Measurements from ENCODE around the gene RAD51B. TPM values are rescaled to one million over a fixed set of nuclear protein-coding genes. Genes with fewer than 3 reads are reported as not detected.

RAD51B gene
- 10 to 100 TPM; 12.6 to 26.4 (median 16.7) TPM for total RNA-seq

DNA sequence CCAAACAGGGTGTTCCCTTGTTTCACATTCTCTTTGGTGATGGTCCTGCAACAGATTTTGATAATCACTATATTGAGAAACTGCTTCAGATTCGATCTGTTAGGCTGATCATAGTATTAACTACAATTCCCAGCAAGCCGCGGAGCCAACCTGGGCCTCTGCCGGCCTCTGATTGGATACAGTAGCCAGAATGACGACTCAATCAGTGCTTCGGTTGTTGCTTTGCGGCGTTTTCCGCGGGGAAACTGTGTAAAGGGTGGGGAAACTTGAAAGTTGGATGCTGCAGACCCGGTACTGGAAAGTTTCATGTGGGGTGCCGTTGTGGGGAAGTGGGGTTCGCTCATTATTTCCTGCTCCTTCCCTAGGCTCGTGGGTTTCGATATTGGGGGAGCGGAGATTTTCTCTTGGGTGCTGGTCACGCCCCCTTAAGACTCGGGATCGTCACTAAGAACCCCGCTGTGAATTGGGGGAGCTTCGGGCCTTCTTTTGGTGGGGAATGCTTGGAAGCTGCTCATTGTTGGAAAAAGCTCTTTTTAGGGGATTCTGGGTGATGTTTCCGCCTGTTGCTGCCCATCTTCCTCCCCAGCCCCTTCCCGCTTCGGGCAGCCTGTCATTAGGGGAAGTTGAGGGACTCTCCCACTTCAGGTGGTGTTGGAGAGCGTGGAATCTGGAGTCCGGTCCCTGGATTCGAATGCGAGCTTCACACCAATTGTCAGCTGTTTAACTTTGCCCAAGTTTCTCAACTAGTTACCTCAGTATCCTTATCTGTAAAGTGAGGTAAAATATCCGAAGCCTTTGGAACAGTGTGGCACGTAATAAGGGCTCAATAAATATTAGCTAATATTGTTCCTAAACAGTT is at the start of gene RAD51B:
Gene RAD51B (plus strand): TSS at position 217 of the 859 bp plus-strand sequence.
- WGBS, 2 donors, result 1% methylated on average over 30 of the region's 30 CpGs
- H3K27me3 ChIP-seq, result no peaks in the 10 kb centered on the region
- peak within 1 kb of the TSS; percentile 50 to 89 (median 66) for H3K4me3 ChIP-seq
- TF ChIP-seq EP300 (IDR thresholded peaks at IDR 0.05) (peak in 1 of 2 donors; percentile 48), POLR2A (IDR thresholded peaks at IDR 0.05) (no peak), CTCF (IDR thresholded peaks at IDR 0.05) (no peak)
- H3K27ac ChIP-seq, result peak within 1 kb of the TSS; percentile 2 to 84 (median 60)
- no peaks in the 10 kb centered on the region for H3K9me3 ChIP-seq
- H3K36me3 ChIP-seq, result no peaks in the 10 kb centered on the region
- peaks cover 0 to 29% (median 12%) of the 10 kb centered on the region in 4 donors for H3K4me1 ChIP-seq
- peak; percentile 81 to 91 for DNase-seq (ENCODE audit: low spot score in 2 of 2)

GRCh38 chr14:67773844-67774377 is 45.7 kb upstream of the RAD51B start:
- Histone ChIP-seq H3K4me3 (no peak overlapping the region), H3K9me3 (no peaks in the 10 kb centered on the region), H3K27me3 (no peaks in the 10 kb centered on the region), H3K27ac (no peak overlapping the region), H3K4me1 (no peaks in the 10 kb centered on the region), H3K36me3 (peaks cover 2 to 100% (median 37%) of the 10 kb centered on the region in 3 donors)
- no peak for DNase-seq (ENCODE audit: low spot score in 2 of 2)
- WGBS, 2 donors, result 91 to 94% methylated on average over 5 of the region's 5 CpGs
- TF ChIP-seq POLR2A (IDR thresholded peaks at IDR 0.05) (no peak), EP300 (IDR thresholded peaks at IDR 0.05) (no peak), CTCF (IDR thresholded peaks at IDR 0.05) (no peak)

DNA sequence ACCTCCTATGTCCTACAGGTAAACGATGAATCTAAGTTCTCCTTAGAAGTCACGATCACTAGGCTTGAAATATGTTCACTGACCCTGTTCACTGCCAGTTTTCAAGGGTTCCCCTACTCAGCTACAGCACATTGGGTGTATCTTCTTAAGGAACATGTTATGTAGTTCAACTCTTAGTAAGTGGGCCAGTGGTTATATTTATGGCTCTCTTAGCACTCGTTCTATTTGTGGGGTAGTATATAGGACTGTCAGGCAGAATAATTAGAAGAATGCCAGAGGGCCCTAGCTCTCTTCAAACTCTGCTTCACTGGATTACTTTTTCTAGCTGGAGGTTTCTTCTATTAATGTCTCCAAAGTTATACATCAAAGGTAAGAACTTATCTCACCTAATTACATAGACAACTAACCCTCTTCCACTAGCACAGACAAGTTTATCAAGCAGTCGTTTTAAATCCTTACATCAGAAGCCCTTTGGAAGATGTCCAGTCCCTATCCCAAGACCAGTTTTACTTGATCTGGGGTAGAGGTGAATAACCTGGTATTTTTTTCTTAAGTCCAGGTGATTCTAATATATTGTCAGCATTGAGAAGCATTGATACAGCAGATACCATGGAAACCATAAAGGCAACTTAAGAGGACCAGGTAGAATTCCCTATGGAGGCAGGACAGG is 42.8 kb upstream of the RAD51B start:
- Histone ChIP-seq H3K27ac (no peak overlapping the region), H3K4me1 (no peaks in the 10 kb centered on the region), H3K4me3 (no peak overlapping the region), H3K36me3 (peaks cover 7 to 100% (median 40%) of the 10 kb centered on the region in 3 donors), H3K27me3 (no peaks in the 10 kb centered on the region), H3K9me3 (no peaks in the 10 kb centered on the region)
- WGBS, 2 donors, result 68 to 70% methylated on average over 4 of the region's 4 CpGs
- DNase-seq (ENCODE audit: low spot score in 2 of 2), result no peak
- no peak for TF ChIP-seq POLR2A (IDR thresholded peaks at IDR 0.05)
- no peak for TF ChIP-seq EP300 (IDR thresholded peaks at IDR 0.05)
- TF ChIP-seq CTCF (IDR thresholded peaks at IDR 0.05), result no peak

- no peaks in the 10 kb centered on the region for H3K9me3 ChIP-seq
- H3K36me3 ChIP-seq, result peaks cover 11 to 100% (median 40%) of the 10 kb centered on the region in 3 donors
- no peaks in the 10 kb centered on the region for H3K4me1 ChIP-seq
- no peaks in the 10 kb centered on the region for H3K27me3 ChIP-seq
- no peak overlapping the region for H3K27ac ChIP-seq
- no peak for DNase-seq (ENCODE audit: low spot score in 2 of 2)
- no peak overlapping the region for H3K4me3 ChIP-seq
- WGBS, 2 donors, result 86 to 95% methylated on average over 1 of the region's 1 CpG
- TF ChIP-seq EP300 (IDR thresholded peaks at IDR 0.05) (no peak), POLR2A (IDR thresholded peaks at IDR 0.05) (no peak), CTCF (IDR thresholded peaks at IDR 0.05) (no peak)
Observed at GRCh38 chr14:67778792-67779191, 40.8 kb upstream of the RAD51B start.

All from tibial nerve (tissue), 4 donors.